Adrenal gland (tissue), 12 donors: ENCODE results near the gene AQP4. TPM values are rescaled to one million over a fixed set of nuclear protein-coding genes. Genes with fewer than 3 reads are reported as not detected.

Experiments
- DNase-seq, 7 donors: peaks; one replicate each; pipeline ENCODE4 v3.0.0-alpha.2; 2019 to 2020
- H3K27ac ChIP-seq, 5 donors: fragments of 200-600 bp; sonication (generic) in 4 of 5; 1 replicate in 3 of 5; 2 replicates in 2 of 5; pipeline versions ENCODE4 v1.5.1 to v1.8.0; 2016 to 2020; ENCODE audit warnings: mild to moderate bottlenecking in 1 of 5
- H3K27me3 ChIP-seq: fragments of 200-600 bp; 2 replicates; pipeline ENCODE4 v1.8.0; 2021
- H3K36me3 ChIP-seq, 2 donors: fragments of 200-600 bp; replicated peaks in 1 of 2; 1 replicate in 1 of 2; 2 replicates in 1 of 2; pipeline versions ENCODE4 v1.5.1 to v1.8.0; 2018 to 2022
- H3K4me1 ChIP-seq, 2 donors: fragments of 200-600 bp; replicated peaks in 1 of 2; 1 replicate in 1 of 2; 2 replicates in 1 of 2; pipeline versions ENCODE4 v1.5.1 to v1.8.0; 2018 to 2021
- H3K4me3 ChIP-seq, 4 donors: fragments of 200-600 bp; sonication (generic) in 3 of 4; one replicate each; pipeline ENCODE4 v1.5.1; 2016 to 2018
- H3K9me3 ChIP-seq, 3 donors: fragments of 200-600 bp; sonication (generic) in 1 of 3; replicated peaks in 1 of 3; 1 replicate in 2 of 3; 2 replicates in 1 of 3; pipeline versions ENCODE4 v1.5.1 to v1.8.0; 2016 to 2021
- CTCF ChIP-seq, 6 experiments: fragments of 450-650 bp in 4 of 6; fragments of 200-600 bp in 2 of 6; sonication (generic) in 1 of 6; IDR thresholded peaks; 1 replicate in 5 of 6; 2 replicates in 1 of 6; pipeline versions ENCODE4 v1.5.1 to v1.8.0; 2016 to 2021; ENCODE audit warnings: antibody characterized with exemption in 6 of 6, mild to moderate bottlenecking in 2 of 6, moderate library complexity in 1 of 6
- POLR2A ChIP-seq, 2 donors: fragments of 450-650 bp; IDR thresholded peaks; one replicate each; pipeline ENCODE4 v1.6.1; 2017; ENCODE audit warnings: antibody characterized with exemption in 2 of 2, mild to moderate bottlenecking in 2 of 2, moderate library complexity in 1 of 2
- WGBS, 4 donors: extraction: QIAGEN DNeasy Blood & Tissue Kit in 2 of 4; methylation state at CpG; one replicate each; pipeline versions ENCODE4 v1.1.5 to v1.1.7; 2013 to 2017; 5-methylcytosine and 5-hydroxymethylcytosine counted together
- intact Hi-C, 2 donors: fragments of 100-400 bp; cut with DNase I; formaldehyde crosslinking; loops; one replicate each; pipeline versions ENCODE4 v1.14.1 to v1.15.0; 2022 to 2023
- polyA plus RNA-seq, 3 donors: library from polyadenylated mRNA; stranded (reverse); fragments of 200-250 nt in 2 of 3; fragments of 350-450 nt in 1 of 3; fragmentation: Illumina TruSeq in 1 of 3; extraction: RNeasy Lipid Tissue Mini Kit (QIAGEN cat#74804) in 1 of 3; gene quantifications; one replicate each; pipeline ENCODE4 v1.2.3, GENCODE V29; 2013 to 2014
- total RNA-seq, 9 donors: library from RNA; depleted of rRNA in 4 of 9; stranded (reverse); fragments of >200 nt in 4 of 9; fragments of 120-200 nt in 1 of 9; fragmentation: NEBNext Ultra II Directional in 1 of 9; extraction: Animal tissue kit (Norgen Biotek cat#: 25700) in 1 of 9; gene quantifications; one replicate each; pipeline versions ENCODE4 v1.1.0 to v1.2.4, GENCODE V29; 2013 to 2023
- donor health status: healthy with polysubstance abuse.
- donor health status: Bipolar disorder and iron deficiency.
- donor health status: DM: yes; HTN: yes; CAD: no.
- donor health status: DM: no; HTN: no; CAD: no.
- donor health status: DM: no; HTN: no; CAD: no.
- donor health status: DM: yes; HTN: yes; CAD: no.

The AQP4 gene
- total and polyA plus RNA-seq, 12 donors = under 0.01 to 0.69 (median 0.09) TPM; not detected in 4

GRCh38 chr18:26888259-26888658, 22.8 kb upstream of the AQP4 start:
- no peak overlapping the region for H3K4me3 ChIP-seq
- no peaks in the 10 kb centered on the region for H3K9me3 ChIP-seq
- 89 to 94% (median 94%) methylated on average over 4 of the region's 4 CpGs for WGBS, 4 donors
- H3K27me3 ChIP-seq = no peaks in the 10 kb centered on the region
- intact Hi-C loops = no loop called here
- H3K36me3 ChIP-seq = no peaks in the 10 kb centered on the region
- H3K4me1 ChIP-seq = no peaks in the 10 kb centered on the region
- DNase-seq = no peak
- H3K27ac ChIP-seq = no peak overlapping the region
- no peak for TF ChIP-seq POLR2A (IDR thresholded peaks at IDR 0.05)
- TF ChIP-seq CTCF (IDR thresholded peaks at IDR 0.05) = no peak

DNA sequence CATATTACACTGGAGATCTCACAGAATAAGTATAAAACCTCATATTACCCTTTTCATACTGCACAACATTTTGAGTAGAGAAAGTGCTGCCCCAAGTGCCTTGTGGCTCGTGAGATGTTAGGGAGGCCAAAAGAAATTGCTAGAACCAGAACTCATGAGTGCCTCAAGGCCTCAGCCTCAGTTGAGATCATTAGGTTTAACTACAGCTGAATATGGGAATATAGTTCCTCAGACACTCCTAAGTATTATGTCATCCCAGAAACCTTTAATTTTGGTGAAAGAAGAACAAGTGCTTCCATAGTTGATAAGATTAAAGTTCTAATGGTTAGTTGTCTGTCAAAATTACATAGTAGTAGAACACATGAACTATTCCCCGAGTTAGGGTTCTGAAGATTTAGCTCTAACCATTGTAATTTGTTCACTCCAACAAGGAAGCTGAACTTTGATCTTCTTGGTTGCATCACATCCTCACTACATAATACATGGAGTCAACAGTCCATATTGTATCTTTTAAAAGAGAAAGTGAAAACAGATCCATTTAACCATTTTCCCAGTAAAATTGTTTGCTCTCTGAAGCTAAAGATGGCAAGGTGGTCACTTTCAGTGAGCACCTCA, 9.6 kb upstream of the AQP4 start:
- TF ChIP-seq POLR2A (IDR thresholded peaks at IDR 0.05) = no peak
- no peak for TF ChIP-seq CTCF (IDR thresholded peaks at IDR 0.05)
- Histone ChIP-seq H3K27me3 (no peaks in the 10 kb centered on the region), H3K36me3 (no peaks in the 10 kb centered on the region), H3K4me1 (no peaks in the 10 kb centered on the region), H3K27ac (no peak overlapping the region), H3K4me3 (no peak overlapping the region), H3K9me3 (no peaks in the 10 kb centered on the region)
- intact Hi-C loops = no loop called here
- DNase-seq = no peak
- 57 to 86% (median 71%) methylated on average over 2 of the region's 2 CpGs for WGBS, 4 donors

DNA sequence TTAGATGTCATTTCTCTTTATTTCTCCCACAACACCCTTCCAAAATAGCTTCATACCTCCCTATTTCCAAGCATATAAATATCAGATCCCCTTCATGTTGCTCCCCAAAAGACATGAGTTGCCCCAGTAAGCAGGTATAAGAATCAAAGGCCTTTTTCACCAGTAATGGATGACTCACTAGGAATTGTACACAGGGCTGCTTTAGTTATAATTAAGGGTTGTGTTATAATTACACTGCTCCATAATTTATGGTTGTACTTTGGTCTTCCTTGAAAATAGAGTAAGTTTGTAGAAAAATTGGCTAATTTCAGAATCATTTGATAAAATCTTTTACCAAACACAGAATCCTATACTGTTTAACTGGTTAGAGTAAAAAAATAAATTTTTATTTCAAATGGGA, 8.8 kb upstream of the AQP4 start:
- intact Hi-C loops = no loop called here
- no peaks in the 10 kb centered on the region for H3K27me3 ChIP-seq
- DNase-seq = no peak
- H3K9me3 ChIP-seq = no peaks in the 10 kb centered on the region
- no peak for TF ChIP-seq POLR2A (IDR thresholded peaks at IDR 0.05)
- no peak for TF ChIP-seq CTCF (IDR thresholded peaks at IDR 0.05)
- no peak overlapping the region for H3K27ac ChIP-seq
- no peak overlapping the region for H3K4me3 ChIP-seq
- H3K4me1 ChIP-seq = no peaks in the 10 kb centered on the region
- no peaks in the 10 kb centered on the region for H3K36me3 ChIP-seq

- Histone ChIP-seq H3K4me1 (no peaks in the 10 kb centered on the region), H3K36me3 (no peaks in the 10 kb centered on the region), H3K4me3 (no peak overlapping the region), H3K27ac (no peak overlapping the region), H3K27me3 (no peaks in the 10 kb centered on the region), H3K9me3 (no peaks in the 10 kb centered on the region)
- TF ChIP-seq POLR2A (IDR thresholded peaks at IDR 0.05) (no peak), CTCF (IDR thresholded peaks at IDR 0.05) (no peak)
- no peak for DNase-seq
- 77 to 84% (median 78%) methylated on average over 1 of the region's 1 CpG for WGBS, 4 donors
- intact Hi-C loops = no loop called here
Observed at GRCh38 chr18:26869640-26870039, 4.1 kb upstream of the AQP4 start.
